AG04450 (cell line): ENCODE data around the gene GALNT9. TPM values are rescaled to one million over a fixed set of nuclear protein-coding genes. Genes with fewer than 3 reads are reported as not detected.

ENCODE experiments used
- CTCF ChIA-PET: fragments of 300-600, 350-600 bp; formaldehyde crosslinking; extraction: SDS; loops from one replicate; lab custom pipeline; 2022; ENCODE audit warnings: antibody characterized with exemption, inconsistent platforms; lab: Charles Lee
- POLR2A ChIA-PET: fragments of 350-600 bp; formaldehyde crosslinking; extraction: SDS; loops from one replicate; lab custom pipeline; 2021; ENCODE audit warnings: antibody characterized with exemption, inconsistent platforms; lab: Yijun Ruan, JAX
- DNase-seq: peaks from one replicate; pipeline ENCODE4 v3.0.0-alpha.2; 2011; ENCODE audit warnings: low read depth, low spot score
- H3K27ac ChIP-seq: one replicate; pipeline ENCODE4 v1.5.1; 2012; ENCODE audit warnings: low read depth, low read length, control low read depth
- H3K27me3 ChIP-seq: one replicate; pipeline ENCODE4 v1.6.0; 2012; ENCODE audit warnings: low read length; ENCODE audit not compliant: control insufficient read depth, insufficient read depth
- H3K4me3 ChIP-seq: 2 replicates; pipeline ENCODE4 v1.5.1; 2011; ENCODE audit warnings: mild to moderate bottlenecking, low read depth, low read length, control low read depth
- H3K9me3 ChIP-seq: 2 replicates; pipeline ENCODE4 v1.5.1; 2012; ENCODE audit warnings: low read length; ENCODE audit not compliant: control insufficient read depth, insufficient read depth
- CTCF ChIP-seq: IDR thresholded peaks from 2 replicates; pipeline ENCODE4 v1.5.1; 2011; ENCODE audit warnings: low read depth, low read length, control low read depth, inconsistent platforms
- polyA plus RNA-seq: library from polyadenylated mRNA; depleted of rRNA; stranded (reverse); fragments of >200 nt; gene quantifications from 2 replicates; pipeline ENCODE4 v1.2.3, GENCODE V29; 2011

The GALNT9 gene
- polyA plus RNA-seq, 1 experiment: not detected

GRCh38 chr12:132180648-132181546 lies 148.5 kb downstream of the GALNT9 start:
- no peak for TF ChIP-seq CTCF
- no peak overlapping the region for H3K4me3 ChIP-seq
- no peak overlapping the region for H3K27ac ChIP-seq
- CTCF ChIA-PET: no interaction called here
- POLR2A ChIA-PET: no interaction called here
- H3K9me3 ChIP-seq: peaks cover 22% of the 10 kb centered on the region
- no peak for DNase-seq
- peaks cover 51% of the 10 kb centered on the region for H3K27me3 ChIP-seq

- no peak overlapping the region for H3K27ac ChIP-seq
- no peak overlapping the region for H3K4me3 ChIP-seq
- peaks cover 22% of the 10 kb centered on the region for H3K9me3 ChIP-seq
- POLR2A ChIA-PET: interaction anchor here (0.6 kb wide), 1 partner anchor 186 kb away, joined by 3 read pairs; no protein-coding TSS in a partner anchor
- no peak for DNase-seq
- no peak for TF ChIP-seq CTCF
- peaks cover 49% of the 10 kb centered on the region for H3K27me3 ChIP-seq
- CTCF ChIA-PET: no interaction called here
These were observed 149.7 kb downstream of the GALNT9 start for GRCh38 chr12:132179431-132180362.

- CTCF ChIA-PET: no interaction called here
- TF ChIP-seq CTCF: no peak
- H3K27ac ChIP-seq: no peak overlapping the region
- H3K9me3 ChIP-seq: peaks cover 27% of the 10 kb centered on the region
- POLR2A ChIA-PET: no interaction called here
- no peak for DNase-seq
- peaks cover 53% of the 10 kb centered on the region for H3K27me3 ChIP-seq
- no peak overlapping the region for H3K4me3 ChIP-seq
These were observed 150.5 kb downstream of the GALNT9 start for GRCh38 chr12:132178801-132179401.

- no peak for DNase-seq
- H3K27me3 ChIP-seq: peaks cover 56% of the 10 kb centered on the region
- no peak overlapping the region for H3K4me3 ChIP-seq
- POLR2A ChIA-PET: no interaction called here
- no peak for TF ChIP-seq CTCF
- CTCF ChIA-PET: no interaction called here
- peaks cover 27% of the 10 kb centered on the region for H3K9me3 ChIP-seq
- H3K27ac ChIP-seq: no peak overlapping the region
These were observed 151.1 kb downstream of the GALNT9 start for GRCh38 chr12:132178316-132178715.
